Neuronal stem cell (in vitro differentiated cells): ENCODE results near the gene EGLN2.
"Not testable (repeated sequence)": the region's sequence is repeated elsewhere in the genome, so short reads cannot be mapped to it uniquely, and the experiment has no call there.

Experiments
- DNase-seq: peaks from one replicate; pipeline ENCODE4 v3.0.0-alpha.2; 2013; ENCODE audit warnings: low spot score
- H2AFZ ChIP-seq: one replicate; pipeline ENCODE4 v1.6.1; 2013; ENCODE audit warnings: mild to moderate bottlenecking, low read length, inconsistent platforms
- H2AK5ac ChIP-seq: 2 replicates; pipeline ENCODE4 v1.6.1; 2013; ENCODE audit warnings: low read depth, mild to moderate bottlenecking, inconsistent platforms, low read length, moderate library complexity, mixed read lengths
- H2BK120ac ChIP-seq: 2 replicates; pipeline ENCODE4 v1.6.1; 2013; ENCODE audit warnings: low read depth, mild to moderate bottlenecking, inconsistent platforms, low read length, moderate library complexity, mixed read lengths
- H2BK12ac ChIP-seq: one replicate; pipeline ENCODE4 v1.6.1; 2013; ENCODE audit warnings: low read length, inconsistent platforms
- H2BK15ac ChIP-seq: 2 replicates; pipeline ENCODE4 v1.6.1; 2013; ENCODE audit warnings: mild to moderate bottlenecking, low read length, inconsistent platforms, mixed read lengths
- H2BK5ac ChIP-seq: one replicate; pipeline ENCODE4 v1.6.1; 2013; ENCODE audit warnings: inconsistent platforms, mild to moderate bottlenecking, low read length, moderate library complexity
- H3K14ac ChIP-seq: one replicate; pipeline ENCODE4 v1.6.1; 2013; ENCODE audit warnings: low read length, inconsistent platforms
- H3K18ac ChIP-seq: 2 replicates; pipeline ENCODE4 v1.6.1; 2013; ENCODE audit warnings: low read length, inconsistent platforms
- H3K23ac ChIP-seq: 2 replicates; pipeline ENCODE4 v1.6.1; 2013; ENCODE audit warnings: low read depth, mild to moderate bottlenecking, mixed read lengths, low read length, inconsistent platforms; ENCODE audit not compliant: poor library complexity
- H3K27ac ChIP-seq: replicated peaks from 3 replicates; pipeline ENCODE4 v1.5.1; 2013; ENCODE audit warnings: low read length, inconsistent platforms
- H3K27me3 ChIP-seq, 3 experiments: 2 replicates each; pipeline ENCODE4 v1.6.1; 2013; ENCODE audit warnings: low read length in 3 of 3, mild to moderate bottlenecking in 2 of 3, inconsistent platforms in 1 of 3, low read depth in 1 of 3, mixed read lengths in 1 of 3, moderate library complexity in 1 of 3; ENCODE audit not compliant: control insufficient read depth in 3 of 3, insufficient read depth in 3 of 3
- H3K36me3 ChIP-seq, 2 donors: replicated peaks in 1 of 2; 2 replicates each; pipeline ENCODE4 v1.6.1; 2013; ENCODE audit warnings: low read length in 2 of 2; ENCODE audit not compliant: control insufficient read depth in 2 of 2, insufficient read depth in 2 of 2
- H3K4ac ChIP-seq: 2 replicates; pipeline ENCODE4 v1.6.1; 2013; ENCODE audit warnings: inconsistent platforms, mild to moderate bottlenecking, low read length, moderate library complexity
- H3K4me1 ChIP-seq, 2 donors: 1 replicate in 1 of 2; 2 replicates in 1 of 2; pipeline ENCODE4 v1.6.1; 2013; ENCODE audit warnings: low read length in 2 of 2, low read depth in 1 of 2; ENCODE audit not compliant: control insufficient read depth in 2 of 2, insufficient read depth in 1 of 2
- H3K4me2 ChIP-seq: one replicate; pipeline ENCODE4 v1.6.1; 2013; ENCODE audit warnings: mild to moderate bottlenecking, low read length, inconsistent platforms; ENCODE audit not compliant: insufficient read depth, poor library complexity, severe bottlenecking
- H3K4me3 ChIP-seq, 2 donors: 2 replicates each; pipeline ENCODE4 v1.5.1; 2013; ENCODE audit warnings: low read length in 2 of 2, mild to moderate bottlenecking in 2 of 2, inconsistent platforms in 1 of 2, moderate library complexity in 1 of 2
- H3K79me1 ChIP-seq: one replicate; pipeline ENCODE4 v1.6.1; 2013; ENCODE audit warnings: low read depth, mild to moderate bottlenecking, inconsistent platforms, low read length, moderate library complexity
- H3K9ac ChIP-seq: one replicate; pipeline ENCODE4 v1.6.1; 2013; ENCODE audit warnings: mild to moderate bottlenecking, low read depth, low read length, inconsistent platforms; ENCODE audit not compliant: poor library complexity
- H3K9me3 ChIP-seq, 2 donors: replicated peaks in 1 of 2; 2 replicates each; pipeline versions ENCODE3 to v1.6.1; 2013; ENCODE audit warnings: low read length in 2 of 2, mild to moderate bottlenecking in 2 of 2, inconsistent platforms in 1 of 2, low read depth in 1 of 2, mixed read lengths in 1 of 2, moderate library complexity in 1 of 2; ENCODE audit not compliant: control insufficient read depth in 2 of 2, insufficient read depth in 1 of 2
- H4K8ac ChIP-seq: one replicate; pipeline ENCODE4 v1.6.1; 2013; ENCODE audit warnings: low read depth, mild to moderate bottlenecking, inconsistent platforms, low read length, moderate library complexity
- H4K91ac ChIP-seq: one replicate; pipeline ENCODE4 v1.6.1; 2013; ENCODE audit warnings: low read length, low read depth, mild to moderate bottlenecking, inconsistent platforms; ENCODE audit not compliant: poor library complexity
- WGBS, 2 donors: extraction: QIAGEN DNeasy Blood & Tissue Kit; methylation state at CpG; one replicate each; pipeline ENCODE4 v1.1.7; 2013; ENCODE audit warnings: missing lambda C conversion rate in 2 of 2, mixed read lengths in 1 of 2; ENCODE audit not compliant: insufficient read length in 2 of 2, insufficient replicate concordance in 1 of 2; ENCODE audit errors: extremely low coverage in 2 of 2; 5-methylcytosine and 5-hydroxymethylcytosine counted together

The EGLN2 gene

GRCh38 chr19:40810160-40810559 lies 11.2 kb downstream of the EGLN2 start:
- H3K36me3 ChIP-seq = peaks cover 19 to 45% of the 10 kb centered on the region in 2 donors
- no peak overlapping the region for H2AK5ac ChIP-seq
- peaks cover 27 to 28% of the 10 kb centered on the region in 2 donors for H3K4me1 ChIP-seq
- no peak overlapping the region for H3K14ac ChIP-seq
- no peaks in the 10 kb centered on the region for H3K27me3 ChIP-seq
- H3K9ac ChIP-seq = no peak overlapping the region
- H3K79me1 ChIP-seq = peaks cover 7% of the 10 kb centered on the region
- no peak overlapping the region for H3K4me2 ChIP-seq
- no peak overlapping the region for H3K4ac ChIP-seq
- no peak overlapping the region for H2BK5ac ChIP-seq
- H3K9me3 ChIP-seq = no peaks in the 10 kb centered on the region
- no peak overlapping the region for H4K91ac ChIP-seq
- peak overlapping the region in 1 of 2 donors; percentile 30 for H3K4me3 ChIP-seq
- DNase-seq = no peak
- H2BK15ac ChIP-seq = no peak overlapping the region
- no peak overlapping the region for H4K8ac ChIP-seq
- no peak overlapping the region for H2BK12ac ChIP-seq
- no peak overlapping the region for H2BK120ac ChIP-seq
- no CpG with 5 or more reads among the region's 14 CpGs for WGBS, 2 donors
- peak overlapping the region; percentile 83 for H2AFZ ChIP-seq
- H3K18ac ChIP-seq = no peak overlapping the region
- H3K27ac ChIP-seq = no peak overlapping the region
- no peak overlapping the region for H3K23ac ChIP-seq

DNA sequence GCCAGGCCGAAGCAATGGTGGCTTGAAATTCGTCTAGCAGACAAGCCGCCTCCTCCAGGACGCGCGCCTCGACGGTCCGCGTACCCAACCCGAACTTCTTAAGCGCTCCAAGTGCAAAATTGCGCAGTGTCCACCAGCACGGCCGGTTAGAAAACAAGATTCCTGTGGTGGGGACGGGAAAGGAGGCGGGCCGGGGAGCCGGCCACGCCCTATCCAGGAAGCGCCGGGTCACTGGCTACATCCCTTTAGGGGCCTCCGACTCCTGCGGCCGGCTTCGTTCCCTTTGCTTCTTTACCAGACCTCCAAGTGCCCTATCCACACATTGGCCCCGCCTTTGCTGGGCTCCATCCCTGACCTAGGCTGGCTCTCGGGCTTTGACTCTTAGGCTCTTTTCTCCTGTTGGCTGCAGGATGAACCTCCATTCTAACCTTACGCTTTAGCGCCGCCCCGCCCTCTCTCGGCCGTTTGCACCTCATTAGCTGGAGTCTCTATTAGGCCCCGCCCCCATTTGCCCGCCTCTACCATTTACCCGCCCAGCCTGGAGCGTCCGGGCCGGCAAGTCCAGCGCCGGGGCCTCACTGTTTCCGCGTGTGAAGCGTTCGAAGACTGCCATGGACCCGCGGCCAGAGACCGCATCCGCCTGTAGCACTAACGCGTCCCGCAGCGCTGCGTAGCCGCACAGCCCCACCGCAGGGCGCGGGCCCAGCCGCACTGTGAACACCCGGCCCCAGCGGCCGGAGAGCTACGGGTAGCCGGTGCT lies 11.8 kb downstream of the EGLN2 start:
- H3K27ac ChIP-seq = peak overlapping the region; percentile 76

GRCh38 chr19:40811478-40812341 lies 12.7 kb downstream of the EGLN2 start:
- DNase-seq = peak; percentile 44
- Histone ChIP-seq H3K36me3 (peaks cover 19 to 34% of the 10 kb centered on the region in 2 donors), H2BK5ac (no peak overlapping the region), H3K23ac (peak overlapping the region; percentile 18), H3K4me3 (peak overlapping the region; percentile 13 to 71), H3K4me1 (peaks cover 15 to 17% of the 10 kb centered on the region in 2 donors), H2BK15ac (no peak overlapping the region), H3K4me2 (peak overlapping the region; percentile 78), H2AFZ (peak overlapping the region; percentile 83), H2AK5ac (peak overlapping the region; percentile 40), H3K27me3 (no peaks in the 10 kb centered on the region), H3K9ac (peak overlapping the region; percentile 74), H3K79me1 (peaks cover 7% of the 10 kb centered on the region), H2BK12ac (no peak overlapping the region), H2BK120ac (no peak overlapping the region), H3K14ac (no peak overlapping the region), H3K4ac (no peak overlapping the region), H3K18ac (peak overlapping the region; percentile 86), H4K8ac (no peak overlapping the region), H3K9me3 (no peaks in the 10 kb centered on the region), H4K91ac (no peak overlapping the region), H3K27ac (peak overlapping the region; percentile 66)
- no CpG with 5 or more reads among the region's 35 CpGs for WGBS, 2 donors

More for the DNA sequence above, 11.8 kb downstream of the EGLN2 start:
- not testable (repeated sequence) for H2BK12ac ChIP-seq, H3K79me1 ChIP-seq, H2AK5ac ChIP-seq, H3K4ac ChIP-seq, H4K91ac ChIP-seq, H2BK15ac ChIP-seq, H2BK5ac ChIP-seq, H4K8ac ChIP-seq, H3K9me3 ChIP-seq, H3K14ac ChIP-seq, H3K27me3 ChIP-seq, H2BK120ac ChIP-seq
- WGBS, 2 donors = no CpG with 5 or more reads among the region's 65 CpGs
- peak; percentile 79 for DNase-seq
- H3K4me3 ChIP-seq = peak overlapping the region; percentile 37 to 74
- peaks cover 23 to 25% of the 10 kb centered on the region in 2 donors for H3K4me1 ChIP-seq
- H3K4me2 ChIP-seq = peak overlapping the region; percentile 78
- peak overlapping the region; percentile 74 for H3K18ac ChIP-seq
- peaks cover 19 to 38% of the 10 kb centered on the region in 2 donors for H3K36me3 ChIP-seq
- peak overlapping the region; percentile 83 for H2AFZ ChIP-seq
- H3K9ac ChIP-seq = peak overlapping the region; percentile 78
- peak overlapping the region; percentile 34 for H3K23ac ChIP-seq

DNA sequence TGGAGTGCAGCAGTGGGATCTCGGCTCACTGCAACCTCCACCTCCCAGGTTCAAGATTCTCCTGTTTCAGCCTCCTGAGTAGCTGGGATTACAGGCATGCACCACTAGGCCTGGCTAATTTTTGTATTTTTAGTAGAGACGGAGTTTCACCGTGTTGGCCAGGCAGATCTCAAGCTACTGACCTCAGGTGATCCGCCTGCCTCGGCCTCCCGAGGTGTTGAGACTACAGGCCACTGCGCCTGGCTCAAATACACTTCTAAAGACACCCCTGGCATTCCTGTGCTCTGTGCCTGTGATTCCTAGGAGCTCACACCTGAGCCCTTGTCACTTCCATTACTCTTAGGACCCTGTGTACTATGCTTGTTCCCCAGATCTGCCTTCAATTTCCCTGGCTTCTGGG lies 13.6 kb downstream of the EGLN2 start:
- H3K79me1 ChIP-seq, H3K27me3 ChIP-seq, H3K23ac ChIP-seq, H3K14ac ChIP-seq, H2AK5ac ChIP-seq, H3K18ac ChIP-seq, H2BK120ac ChIP-seq, H4K8ac ChIP-seq, H2BK15ac ChIP-seq, H2BK12ac ChIP-seq, H3K27ac ChIP-seq, H3K4me3 ChIP-seq, H2AFZ ChIP-seq, H3K4me2 ChIP-seq, H3K9ac ChIP-seq, H3K9me3 ChIP-seq, H4K91ac ChIP-seq, H2BK5ac ChIP-seq, DNase-seq, H3K4ac ChIP-seq: not testable (repeated sequence)
- Histone ChIP-seq H3K36me3 (peaks cover 16 to 27% of the 10 kb centered on the region in 2 donors), H3K4me1 (peaks cover 9 to 13% of the 10 kb centered on the region in 2 donors)
- no CpG with 5 or more reads among the region's 7 CpGs for WGBS, 2 donors
